ENCODE results near the gene IKBIP.
"Not testable (repeated sequence)": the region's sequence is repeated elsewhere in the genome, so short reads cannot be mapped to it uniquely, and the experiment has no call there.

IKBIP gene

GRCh38 chr12:98644712-98645571 lies at the start of gene IKBIP, which contains the start of gene APAF1:
IKBIP (minus strand) TSS chr12:98644788; CDS start chr12:98644701, 87 bp downstream.
APAF1 (plus strand) TSS chr12:98645290; CDS start chr12:98648360, 3,070 bp downstream.
- DNase-seq = peak; percentile 98
- in situ Hi-C loops (cut with MboI; ENCODE audit: low pct_unique_long_range_greater_than_20kb, low sequenced_read_pairs) = no loop called here

GRCh38 chr12:98691351-98691750 lies 46.8 kb upstream of the IKBIP start:
- no peak for DNase-seq
- in situ Hi-C loops (cut with MboI; ENCODE audit: low pct_unique_long_range_greater_than_20kb, low sequenced_read_pairs) = no loop called here

GRCh38 chr12:98686603-98687002 lies 42.0 kb upstream of the IKBIP start:
- in situ Hi-C loops (cut with MboI; ENCODE audit: low pct_unique_long_range_greater_than_20kb, low sequenced_read_pairs) = no loop called here
- DNase-seq = no peak

- no peak for DNase-seq
- in situ Hi-C loops (cut with MboI; ENCODE audit: low pct_unique_long_range_greater_than_20kb, low sequenced_read_pairs) = no loop called here
Observed at GRCh38 chr12:98684199-98684598, 39.6 kb upstream of the IKBIP start.

- in situ Hi-C loops (cut with MboI; ENCODE audit: low pct_unique_long_range_greater_than_20kb, low sequenced_read_pairs) = no loop called here
- no peak for DNase-seq
Observed at GRCh38 chr12:98679611-98680005, 35.0 kb upstream of the IKBIP start.

GRCh38 chr12:98678946-98679610 lies 34.5 kb upstream of the IKBIP start:
- in situ Hi-C loops (cut with MboI; ENCODE audit: low pct_unique_long_range_greater_than_20kb, low sequenced_read_pairs) = no loop called here
- DNase-seq = no peak

- in situ Hi-C loops (cut with MboI; ENCODE audit: low pct_unique_long_range_greater_than_20kb, low sequenced_read_pairs) = no loop called here
Observed at GRCh38 chr12:98678236-98678945, 33.8 kb upstream of the IKBIP start.

GRCh38 chr12:98674841-98675240 lies 30.3 kb upstream of the IKBIP start:
- DNase-seq = no peak
- in situ Hi-C loops (cut with MboI; ENCODE audit: low pct_unique_long_range_greater_than_20kb, low sequenced_read_pairs) = no loop called here

More at GRCh38 chr12:98678236-98678945, 33.8 kb upstream of the IKBIP start:
- no peak for DNase-seq

- in situ Hi-C loops (cut with MboI; ENCODE audit: low pct_unique_long_range_greater_than_20kb, low sequenced_read_pairs) = no loop called here
- DNase-seq = no peak
Observed at GRCh38 chr12:98671459-98671858, 26.9 kb upstream of the IKBIP start.

- no peak for DNase-seq
- in situ Hi-C loops (cut with MboI; ENCODE audit: low pct_unique_long_range_greater_than_20kb, low sequenced_read_pairs) = no loop called here
Observed at GRCh38 chr12:98669751-98670150, 25.2 kb upstream of the IKBIP start.

- DNase-seq = no peak
- in situ Hi-C loops (cut with MboI; ENCODE audit: low pct_unique_long_range_greater_than_20kb, low sequenced_read_pairs) = no loop called here
Observed at GRCh38 chr12:98660521-98660920, 15.9 kb upstream of the IKBIP start.

GRCh38 chr12:98656289-98657101 lies 11.9 kb upstream of the IKBIP start:
- in situ Hi-C loops (cut with MboI; ENCODE audit: low pct_unique_long_range_greater_than_20kb, low sequenced_read_pairs) = no loop called here
- no peak for DNase-seq

- in situ Hi-C loops (cut with MboI; ENCODE audit: low pct_unique_long_range_greater_than_20kb, low sequenced_read_pairs) = no loop called here
- DNase-seq = peak; percentile 71
Observed at GRCh38 chr12:98653866-98654493, 9.4 kb upstream of the IKBIP start.

- in situ Hi-C loops (cut with MboI; ENCODE audit: low pct_unique_long_range_greater_than_20kb, low sequenced_read_pairs) = no loop called here
- no peak for DNase-seq
Observed at GRCh38 chr12:98651328-98651727, 6.7 kb upstream of the IKBIP start.

GRCh38 chr12:98646294-98647090 lies 1.9 kb upstream of the IKBIP start:
- in situ Hi-C loops (cut with MboI; ENCODE audit: low pct_unique_long_range_greater_than_20kb, low sequenced_read_pairs) = no loop called here
- DNase-seq = peak; percentile 47

- in situ Hi-C loops (cut with MboI; ENCODE audit: low pct_unique_long_range_greater_than_20kb, low sequenced_read_pairs) = no loop called here
- DNase-seq = peak; percentile 66
Observed at GRCh38 chr12:98645572-98646067, 1.0 kb upstream of the IKBIP start.

- in situ Hi-C loops (cut with MboI; ENCODE audit: low pct_unique_long_range_greater_than_20kb, low sequenced_read_pairs) = no loop called here
- DNase-seq = no peak
Observed at GRCh38 chr12:98644433-98644711, 216 bp downstream of the IKBIP start.

- in situ Hi-C loops (cut with MboI; ENCODE audit: low pct_unique_long_range_greater_than_20kb, low sequenced_read_pairs); DNase-seq: not testable (repeated sequence)
Observed at GRCh38 chr12:98642801-98643200, 1.8 kb downstream of the IKBIP start.
